Prostate gland (tissue), 2 donors: ENCODE measurements around the gene CTSW. TPM values are rescaled to one million over a fixed set of nuclear protein-coding genes. Genes with fewer than 3 reads are reported as not detected.

Experiments
- DNase-seq: peaks from one replicate; pipeline ENCODE4 v3.0.0-alpha.2; 2019; ENCODE audit warnings: low spot score
- H3K27ac ChIP-seq, 2 donors: fragments of 200-600 bp; sonication (generic); 2 replicates each; pipeline ENCODE4 v1.5.1; 2017 to 2019
- H3K27me3 ChIP-seq: fragments of 200-600 bp; sonication (generic); replicated peaks from 2 replicates; pipeline ENCODE4 v1.5.1; 2019; ENCODE audit not compliant: insufficient read depth
- H3K36me3 ChIP-seq, 2 donors: fragments of 200-600 bp; sonication (generic); 1 replicate in 1 of 2; 2 replicates in 1 of 2; pipeline versions ENCODE4 v1.5.1 to v1.8.1; 2017 to 2019
- H3K4me1 ChIP-seq: fragments of 200-600 bp; sonication (generic); replicated peaks from 2 replicates; pipeline ENCODE4 v1.5.1; 2019
- H3K4me3 ChIP-seq, 2 donors: fragments of 200-600 bp; sonication (generic); 2 replicates each; pipeline ENCODE4 v1.5.1; 2017 to 2019
- H3K9me3 ChIP-seq: fragments of 200-600 bp; sonication (generic); 2 replicates; pipeline ENCODE4 v1.5.1; 2017
- CTCF ChIP-seq, 4 experiments: fragments of 200-600 bp in 2 of 4; fragments of 450-650 bp in 2 of 4; sonication (generic) in 2 of 4; IDR thresholded peaks; 1 replicate in 3 of 4; 2 replicates in 1 of 4; pipeline ENCODE4 v1.5.1; 2016 to 2019; ENCODE audit warnings: antibody characterized with exemption in 4 of 4, mild to moderate bottlenecking in 2 of 4, moderate library complexity in 2 of 4
- POLR2A ChIP-seq: fragments of 450-650 bp; IDR thresholded peaks from one replicate; pipeline ENCODE4 v1.6.1; 2016; ENCODE audit warnings: antibody characterized with exemption, mild to moderate bottlenecking
- POLR2AphosphoS5 ChIP-seq: sonication (generic); formaldehyde crosslinking; IDR thresholded peaks from one replicate; pipeline ENCODE4 v1.6.1; 2017; ENCODE audit warnings: antibody characterized with exemption
- WGBS: methylation state at CpG from one replicate; pipeline ENCODE4 v1.1.5; 2018; 5-methylcytosine and 5-hydroxymethylcytosine counted together
- intact Hi-C: fragments of 100-400 bp; cut with DNase I; formaldehyde crosslinking; loops from one replicate; pipeline ENCODE4 v1.14.2; 2022
- total RNA-seq, 2 donors: library from RNA; depleted of rRNA; stranded (reverse); fragments of >200 nt; gene quantifications; one replicate each; pipeline ENCODE4 v1.1.0, GENCODE V29; 2016

Gene CTSW
- total RNA-seq, 2 donors from 2014 or later: 1.3 to 1.8 TPM

- 85% methylated on average over 18 of the region's 18 CpGs for WGBS
- H3K9me3 ChIP-seq: no peaks in the 10 kb centered on the region
- H3K27me3 ChIP-seq: no peaks in the 10 kb centered on the region
- DNase-seq: no peak
- TF ChIP-seq POLR2A: no peak
- no peak for TF ChIP-seq CTCF (IDR thresholded peaks at IDR 0.05)
- no peak for TF ChIP-seq POLR2AphosphoS5
- intact Hi-C loops: no loop called here
- H3K36me3 ChIP-seq: peaks cover 12 to 24% of the 10 kb centered on the region in 2 donors
- peaks cover 7% of the 10 kb centered on the region for H3K4me1 ChIP-seq
- H3K4me3 ChIP-seq: no peak overlapping the region
- H3K27ac ChIP-seq: no peak overlapping the region
Observed at GRCh38 chr11:65864706-65865471, 14.7 kb upstream of the CTSW start.

GRCh38 chr11:65865550-65866172 lies 14.0 kb upstream of the CTSW start:
- no peak for DNase-seq
- 81% methylated on average over 9 of the region's 9 CpGs for WGBS
- Histone ChIP-seq H3K27ac (no peak overlapping the region), H3K9me3 (no peaks in the 10 kb centered on the region), H3K4me3 (no peak overlapping the region), H3K27me3 (no peaks in the 10 kb centered on the region), H3K36me3 (peaks cover 12 to 24% of the 10 kb centered on the region in 2 donors), H3K4me1 (peaks cover 7% of the 10 kb centered on the region)
- intact Hi-C loops: no loop called here
- no peak for TF ChIP-seq POLR2A
- TF ChIP-seq CTCF (IDR thresholded peaks at IDR 0.05): no peak
- no peak for TF ChIP-seq POLR2AphosphoS5

- intact Hi-C loops: no loop called here
- DNase-seq: no peak
- H3K36me3 ChIP-seq: peaks cover 12 to 24% of the 10 kb centered on the region in 2 donors
- no peaks in the 10 kb centered on the region for H3K9me3 ChIP-seq
- H3K4me1 ChIP-seq: no peaks in the 10 kb centered on the region
- 73% methylated on average over 21 of the region's 21 CpGs for WGBS
- no peaks in the 10 kb centered on the region for H3K27me3 ChIP-seq
- no peak overlapping the region for H3K27ac ChIP-seq
- no peak overlapping the region for H3K4me3 ChIP-seq
- TF ChIP-seq POLR2A: no peak
- no peak for TF ChIP-seq POLR2AphosphoS5
- TF ChIP-seq CTCF (IDR thresholded peaks at IDR 0.05): no peak
Observed at GRCh38 chr11:65866509-65867283, 12.9 kb upstream of the CTSW start.

GRCh38 chr11:65867284-65868071 lies 12.2 kb upstream of the CTSW start:
- H3K27ac ChIP-seq: no peak overlapping the region
- no peaks in the 10 kb centered on the region for H3K4me1 ChIP-seq
- peaks cover 12 to 21% of the 10 kb centered on the region in 2 donors for H3K36me3 ChIP-seq
- no peak for TF ChIP-seq POLR2A
- TF ChIP-seq CTCF (IDR thresholded peaks at IDR 0.05): no peak
- no peak for TF ChIP-seq POLR2AphosphoS5
- no peak for DNase-seq
- 60% methylated on average over 28 of the region's 29 CpGs for WGBS
- no peaks in the 10 kb centered on the region for H3K27me3 ChIP-seq
- intact Hi-C loops: no loop called here
- no peaks in the 10 kb centered on the region for H3K9me3 ChIP-seq
- H3K4me3 ChIP-seq: no peak overlapping the region
